Upper lobe of left lung (tissue), 4 donors: ENCODE data around the gene MED13.

ENCODE experiments used
- EP300 ChIP-seq, 4 donors: sonication (generic); formaldehyde crosslinking; IDR thresholded peaks; one replicate each; pipeline ENCODE4 v1.5.1; 2017; ENCODE audit warnings: antibody characterized with exemption in 4 of 4, control low read depth in 2 of 4
- POLR2A ChIP-seq, 4 donors: fragments of 450-650 bp; IDR thresholded peaks; one replicate each; pipeline ENCODE4 v1.5.1; 2016 to 2017; ENCODE audit warnings: antibody characterized with exemption in 4 of 4, mild to moderate bottlenecking in 2 of 4
- TF ChIP-seq, protein P1 (sequence below), 6 experiments: fragments of 450-650 bp in 4 of 6; fragments of 200-600 bp in 2 of 6; sonication (generic) in 2 of 6; IDR thresholded peaks; one replicate each; pipeline ENCODE4 v1.5.1; 2016 to 2019; ENCODE audit warnings: antibody characterized with exemption in 6 of 6

DNA sequence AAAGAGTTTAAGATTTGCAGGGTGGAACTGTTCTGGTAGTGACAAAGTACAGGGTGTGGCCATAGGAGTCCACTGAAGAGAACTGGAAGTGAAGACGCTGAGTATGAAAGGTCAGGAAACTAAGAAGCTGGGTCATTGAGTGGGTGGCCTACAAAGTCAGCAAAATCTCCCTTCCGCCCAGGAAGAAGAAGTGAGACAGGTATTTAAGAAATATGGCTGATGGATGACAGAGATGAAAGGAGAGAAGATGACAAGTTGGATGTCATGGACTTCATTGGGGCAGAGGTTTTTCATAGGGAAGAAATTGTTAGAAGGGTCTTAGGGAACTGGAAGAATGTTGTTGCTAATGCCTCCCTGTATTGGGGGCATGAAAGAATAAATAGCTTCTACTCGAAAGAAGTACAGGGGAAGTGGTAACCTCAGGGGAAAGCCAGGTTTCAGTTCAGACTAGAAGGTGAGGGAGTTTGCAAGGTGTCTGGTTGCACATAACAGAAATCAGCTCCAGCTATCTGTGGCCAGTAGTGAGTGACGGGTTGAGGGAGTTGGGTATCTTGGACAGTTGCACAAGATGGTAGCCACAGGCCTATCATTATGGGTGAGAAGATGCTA lies 33.6 kb upstream of the MED13 start:
- TF ChIP-seq, protein P1, sequence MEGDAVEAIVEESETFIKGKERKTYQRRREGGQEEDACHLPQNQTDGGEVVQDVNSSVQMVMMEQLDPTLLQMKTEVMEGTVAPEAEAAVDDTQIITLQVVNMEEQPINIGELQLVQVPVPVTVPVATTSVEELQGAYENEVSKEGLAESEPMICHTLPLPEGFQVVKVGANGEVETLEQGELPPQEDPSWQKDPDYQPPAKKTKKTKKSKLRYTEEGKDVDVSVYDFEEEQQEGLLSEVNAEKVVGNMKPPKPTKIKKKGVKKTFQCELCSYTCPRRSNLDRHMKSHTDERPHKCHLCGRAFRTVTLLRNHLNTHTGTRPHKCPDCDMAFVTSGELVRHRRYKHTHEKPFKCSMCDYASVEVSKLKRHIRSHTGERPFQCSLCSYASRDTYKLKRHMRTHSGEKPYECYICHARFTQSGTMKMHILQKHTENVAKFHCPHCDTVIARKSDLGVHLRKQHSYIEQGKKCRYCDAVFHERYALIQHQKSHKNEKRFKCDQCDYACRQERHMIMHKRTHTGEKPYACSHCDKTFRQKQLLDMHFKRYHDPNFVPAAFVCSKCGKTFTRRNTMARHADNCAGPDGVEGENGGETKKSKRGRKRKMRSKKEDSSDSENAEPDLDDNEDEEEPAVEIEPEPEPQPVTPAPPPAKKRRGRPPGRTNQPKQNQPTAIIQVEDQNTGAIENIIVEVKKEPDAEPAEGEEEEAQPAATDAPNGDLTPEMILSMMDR (IDR thresholded peaks at IDR 0.05) = no peak
- TF ChIP-seq POLR2A (IDR thresholded peaks at IDR 0.05) (no peak), EP300 (IDR thresholded peaks at IDR 0.05) (no peak)
